Loucy (cell line): ENCODE results near the gene PFDN1.
"Not testable (repeated sequence)": the region's sequence is repeated elsewhere in the genome, so short reads cannot be mapped to it uniquely, and the experiment has no call there.

Source experiments
- H2AFZ ChIP-seq: fragments of 200-600 bp; sonication (generic); 2 replicates; pipeline ENCODE4 v1.6.0; 2016; ENCODE audit warnings: antibody characterized with exemption, mild to moderate bottlenecking, low read length, moderate library complexity
- H3F3A ChIP-seq: fragments of 200-600 bp; 2 replicates; pipeline ENCODE4 v1.6.0; 2016; ENCODE audit warnings: antibody characterized with exemption, low read depth, mild to moderate bottlenecking
- H3K27me3 ChIP-seq: fragments of 200-600 bp; sonication (generic); 2 replicates; pipeline ENCODE4 v1.6.1; 2014; ENCODE audit warnings: low read length, mild to moderate bottlenecking; ENCODE audit not compliant: insufficient read depth, poor library complexity, severe bottlenecking
- H3K36me3 ChIP-seq: fragments of 200-600 bp; sonication (generic); 2 replicates; pipeline ENCODE4 v1.6.1; 2016; ENCODE audit warnings: low read length; ENCODE audit not compliant: insufficient read depth
- H3K4me1 ChIP-seq: fragments of 200-600 bp; sonication (generic); 2 replicates; pipeline ENCODE4 v1.5.1; 2014; ENCODE audit warnings: low read length, mild to moderate bottlenecking; ENCODE audit not compliant: insufficient read depth, poor library complexity, severe bottlenecking
- H3K4me2 ChIP-seq: fragments of 200-600 bp; sonication (generic); 2 replicates; pipeline ENCODE4 v1.6.0; 2014; ENCODE audit warnings: antibody characterized with exemption, low read length, low read depth, mild to moderate bottlenecking; ENCODE audit not compliant: poor library complexity, severe bottlenecking
- H3K4me3 ChIP-seq: fragments of 200-600 bp; sonication (generic); 2 replicates; pipeline ENCODE4 v1.5.1; 2014; ENCODE audit warnings: low read length, mild to moderate bottlenecking, mixed read lengths; ENCODE audit not compliant: poor library complexity, severe bottlenecking
- H3K79me2 ChIP-seq: fragments of 200-600 bp; sonication (generic); 2 replicates; pipeline ENCODE4 v1.6.1; 2014; ENCODE audit warnings: low read length; ENCODE audit not compliant: insufficient read depth
- H3K9ac ChIP-seq: fragments of 200-600 bp; sonication (generic); 2 replicates; pipeline ENCODE4 v1.6.0; 2014; ENCODE audit warnings: mild to moderate bottlenecking, low read depth, low read length, moderate library complexity; ENCODE audit not compliant: poor library complexity, severe bottlenecking
- H3K9me2 ChIP-seq: fragments of 200-600 bp; sonication (generic); replicated peaks from 2 replicates; pipeline ENCODE4 v1.6.1; 2016; ENCODE audit warnings: low read depth, low read length, mixed read lengths
- H3K9me3 ChIP-seq: fragments of 200-600 bp; sonication (generic); 2 replicates; pipeline ENCODE4 v1.6.1; 2014; ENCODE audit warnings: mild to moderate bottlenecking, antibody characterized with exemption, low read length, low read depth; ENCODE audit not compliant: insufficient read depth
- H4K20me1 ChIP-seq: fragments of 200-600 bp; sonication (generic); 2 replicates; pipeline ENCODE4 v1.6.0; 2014; ENCODE audit warnings: antibody characterized with exemption, low read length, mild to moderate bottlenecking; ENCODE audit not compliant: insufficient read depth, poor library complexity, severe bottlenecking
- EZH2phosphoT487 ChIP-seq: fragments of 200-600 bp; IDR thresholded peaks from 2 replicates; pipeline ENCODE4 v1.6.1; 2018; ENCODE audit warnings: antibody characterized with exemption, mild to moderate bottlenecking, moderate library complexity, borderline replicate concordance
- TF ChIP-seq, protein P1 (sequence below): fragments of 200-600 bp; sonication (generic); conservative IDR thresholded peaks from 2 replicates; pipeline ENCODE4 v1.5.1; 2014; ENCODE audit warnings: mild to moderate bottlenecking, antibody characterized with exemption, low read length

Gene PFDN1

DNA sequence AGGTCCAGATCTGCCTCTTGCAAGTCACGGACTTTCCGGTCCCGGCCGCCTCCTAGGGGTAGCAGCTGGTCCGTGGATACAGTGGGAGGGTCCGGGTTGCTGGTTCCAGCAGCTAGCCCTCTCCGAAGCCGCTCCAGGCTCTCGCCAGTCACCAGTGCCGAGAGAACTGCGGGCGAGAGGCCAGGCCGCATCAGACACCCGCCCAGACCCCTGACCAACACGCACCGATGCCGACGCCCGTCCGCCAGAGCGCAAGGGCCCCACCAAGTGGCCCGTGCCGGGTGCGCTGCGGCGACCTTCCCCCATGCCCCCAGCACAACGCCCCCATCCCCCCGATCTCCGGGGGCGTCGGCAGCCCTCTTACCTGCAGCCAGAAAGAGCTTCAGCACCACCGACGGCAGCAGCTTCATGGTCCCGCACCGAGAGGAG lies 43.0 kb upstream of the PFDN1 start:
- peak overlapping the region; percentile 83 for H3K4me2 ChIP-seq
- TF ChIP-seq, protein P1, sequence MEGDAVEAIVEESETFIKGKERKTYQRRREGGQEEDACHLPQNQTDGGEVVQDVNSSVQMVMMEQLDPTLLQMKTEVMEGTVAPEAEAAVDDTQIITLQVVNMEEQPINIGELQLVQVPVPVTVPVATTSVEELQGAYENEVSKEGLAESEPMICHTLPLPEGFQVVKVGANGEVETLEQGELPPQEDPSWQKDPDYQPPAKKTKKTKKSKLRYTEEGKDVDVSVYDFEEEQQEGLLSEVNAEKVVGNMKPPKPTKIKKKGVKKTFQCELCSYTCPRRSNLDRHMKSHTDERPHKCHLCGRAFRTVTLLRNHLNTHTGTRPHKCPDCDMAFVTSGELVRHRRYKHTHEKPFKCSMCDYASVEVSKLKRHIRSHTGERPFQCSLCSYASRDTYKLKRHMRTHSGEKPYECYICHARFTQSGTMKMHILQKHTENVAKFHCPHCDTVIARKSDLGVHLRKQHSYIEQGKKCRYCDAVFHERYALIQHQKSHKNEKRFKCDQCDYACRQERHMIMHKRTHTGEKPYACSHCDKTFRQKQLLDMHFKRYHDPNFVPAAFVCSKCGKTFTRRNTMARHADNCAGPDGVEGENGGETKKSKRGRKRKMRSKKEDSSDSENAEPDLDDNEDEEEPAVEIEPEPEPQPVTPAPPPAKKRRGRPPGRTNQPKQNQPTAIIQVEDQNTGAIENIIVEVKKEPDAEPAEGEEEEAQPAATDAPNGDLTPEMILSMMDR = peak; percentile 27; the same call in 1 of the 2 replicates
- no peak for TF ChIP-seq EZH2phosphoT487
- H3K9ac ChIP-seq = peak overlapping the region; percentile 54
- no peaks in the 10 kb centered on the region for H4K20me1 ChIP-seq
- peaks cover 30% of the 10 kb centered on the region for H3K4me1 ChIP-seq
- H3K79me2 ChIP-seq = no peaks in the 10 kb centered on the region
- no peaks in the 10 kb centered on the region for H3K9me2 ChIP-seq
- H3F3A ChIP-seq = no peaks in the 10 kb centered on the region
- H3K4me3 ChIP-seq = peak overlapping the region; percentile 79
- peak overlapping the region; percentile 97 for H2AFZ ChIP-seq
- no peaks in the 10 kb centered on the region for H3K36me3 ChIP-seq
- H3K9me3 ChIP-seq = no peaks in the 10 kb centered on the region
- H3K27me3 ChIP-seq = peaks cover 11% of the 10 kb centered on the region

GRCh38 chr5:140344683-140345423 lies 42.0 kb upstream of the PFDN1 start:
- TF ChIP-seq EZH2phosphoT487 = no peak
- TF ChIP-seq, protein P1 = no peak
- Histone ChIP-seq H3K9me3 (no peaks in the 10 kb centered on the region), H3K4me1 (peaks cover 35% of the 10 kb centered on the region), H4K20me1 (no peaks in the 10 kb centered on the region), H3K4me3 (no peak overlapping the region), H3F3A (no peaks in the 10 kb centered on the region), H3K9me2 (no peaks in the 10 kb centered on the region), H3K27me3 (peaks cover 11% of the 10 kb centered on the region), H3K36me3 (no peaks in the 10 kb centered on the region), H3K4me2 (peak overlapping the region; percentile 83), H2AFZ (no peak overlapping the region), H3K79me2 (no peaks in the 10 kb centered on the region), H3K9ac (no peak overlapping the region)

GRCh38 chr5:140343849-140344248 lies 40.9 kb upstream of the PFDN1 start:
- H2AFZ ChIP-seq, H3K4me2 ChIP-seq, H3K4me3 ChIP-seq, H3K9ac ChIP-seq, H4K20me1 ChIP-seq, H3K79me2 ChIP-seq, H3K9me2 ChIP-seq, H3K9me3 ChIP-seq, H3K36me3 ChIP-seq, H3F3A ChIP-seq: not testable (repeated sequence)
- Histone ChIP-seq H3K27me3 (peaks cover 11% of the 10 kb centered on the region), H3K4me1 (peaks cover 35% of the 10 kb centered on the region)

GRCh38 chr5:140342896-140343295 lies 40.0 kb upstream of the PFDN1 start:
- Histone ChIP-seq H3K4me3 (peak overlapping the region; percentile 45), H3K9me2 (no peaks in the 10 kb centered on the region), H3K4me1 (peaks cover 35% of the 10 kb centered on the region), H3K9ac (peak overlapping the region; percentile 17), H3K27me3 (peaks cover 11% of the 10 kb centered on the region), H3K36me3 (no peaks in the 10 kb centered on the region), H3K9me3 (no peaks in the 10 kb centered on the region), H3K79me2 (no peaks in the 10 kb centered on the region), H3K4me2 (peak overlapping the region; percentile 70), H4K20me1 (no peaks in the 10 kb centered on the region), H3F3A (no peaks in the 10 kb centered on the region), H2AFZ (peak overlapping the region; percentile 11; the same call in 1 of the 2 replicates)
- TF ChIP-seq, protein P1 = no peak
- no peak for TF ChIP-seq EZH2phosphoT487
